ENCODE results near the gene LRRC10B.

Gene LRRC10B

DNA sequence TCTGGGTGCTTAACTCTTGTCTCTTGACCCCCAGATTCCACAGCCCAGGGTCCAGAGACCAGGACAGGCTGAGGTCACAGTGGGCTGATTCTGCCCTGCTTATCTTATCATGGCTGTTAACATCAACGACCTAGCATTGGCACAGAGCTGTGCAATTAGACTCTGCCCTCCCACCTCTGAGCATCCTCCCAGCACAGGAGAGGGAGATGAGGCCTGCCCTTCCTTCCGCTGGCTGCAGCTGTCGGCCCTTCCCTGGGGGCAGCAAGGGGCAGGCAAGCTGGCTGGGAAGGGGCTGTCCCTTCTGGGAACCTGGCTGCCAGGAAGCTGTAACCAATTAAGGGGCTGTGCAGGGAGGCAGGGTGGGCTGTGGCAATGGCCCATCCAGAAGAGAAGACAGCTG, 22.5 kb downstream of the LRRC10B start:
- H3K23ac ChIP-seq (ENCODE audit: low read length), result no peak overlapping the region
- H2BK5ac ChIP-seq (ENCODE audit: low read depth, low read length, poor library complexity), result no peak overlapping the region
- H3K9ac ChIP-seq (ENCODE audit: low read length), result no peak overlapping the region
- H3K27me3 ChIP-seq (ENCODE audit: insufficient read depth, low read length), result no peaks in the 10 kb centered on the region
- no peak overlapping the region for H3K18ac ChIP-seq (ENCODE audit: low read length)
- H2BK12ac ChIP-seq (ENCODE audit: low read length), result no peak overlapping the region
- H3K4ac ChIP-seq (ENCODE audit: low read depth, low read length), result no peak overlapping the region
- no peak overlapping the region for H3K4me2 ChIP-seq (ENCODE audit: low read length)
- no peak overlapping the region for H3K27ac ChIP-seq (ENCODE audit: low read depth, low read length)
- H4K91ac ChIP-seq (ENCODE audit: low read depth, low read length), result no peak overlapping the region
- no peak overlapping the region for H2BK120ac ChIP-seq (ENCODE audit: insufficient read depth, low read length, poor library complexity)
- H4K12ac ChIP-seq (ENCODE audit: low read depth, low read length), result no peak overlapping the region
- no peaks in the 10 kb centered on the region for H3K79me2 ChIP-seq (ENCODE audit: control insufficient read depth, insufficient read depth, low read length, poor library complexity)
- peaks cover 14 to 26% of the 10 kb centered on the region in 2 experiments for H3K4me1 ChIP-seq (ENCODE audit: control insufficient read depth in 1 of 2, insufficient read depth in 2 of 2, low read length in 2 of 2)
- peaks cover 7 to 13% of the 10 kb centered on the region in 2 experiments for H3K36me3 ChIP-seq (ENCODE audit: control insufficient read depth in 1 of 2, insufficient read depth in 2 of 2, low read length in 2 of 2)
- no peak overlapping the region for H3K4me3 ChIP-seq (ENCODE audit: low read depth, low read length)
- H4K8ac ChIP-seq (ENCODE audit: low read depth, low read length), result no peak overlapping the region
- no peak for DNase-seq
- no peaks in the 10 kb centered on the region for H3K79me1 ChIP-seq (ENCODE audit: low read length)
- H3K9me3 ChIP-seq (ENCODE audit: insufficient read depth, low read depth, low read length), result peaks cover 7% of the 10 kb centered on the region
- no peak overlapping the region for H2AFZ ChIP-seq (ENCODE audit: insufficient read depth, low read length, poor library complexity)
- H3K14ac ChIP-seq (ENCODE audit: low read length), result no peak overlapping the region
- no CpG with 5 or more reads among the region's 3 CpGs for WGBS (ENCODE audit: extremely low coverage, insufficient coverage, insufficient read length)
- no peak overlapping the region for H2AK5ac ChIP-seq (ENCODE audit: low read length)

DNA sequence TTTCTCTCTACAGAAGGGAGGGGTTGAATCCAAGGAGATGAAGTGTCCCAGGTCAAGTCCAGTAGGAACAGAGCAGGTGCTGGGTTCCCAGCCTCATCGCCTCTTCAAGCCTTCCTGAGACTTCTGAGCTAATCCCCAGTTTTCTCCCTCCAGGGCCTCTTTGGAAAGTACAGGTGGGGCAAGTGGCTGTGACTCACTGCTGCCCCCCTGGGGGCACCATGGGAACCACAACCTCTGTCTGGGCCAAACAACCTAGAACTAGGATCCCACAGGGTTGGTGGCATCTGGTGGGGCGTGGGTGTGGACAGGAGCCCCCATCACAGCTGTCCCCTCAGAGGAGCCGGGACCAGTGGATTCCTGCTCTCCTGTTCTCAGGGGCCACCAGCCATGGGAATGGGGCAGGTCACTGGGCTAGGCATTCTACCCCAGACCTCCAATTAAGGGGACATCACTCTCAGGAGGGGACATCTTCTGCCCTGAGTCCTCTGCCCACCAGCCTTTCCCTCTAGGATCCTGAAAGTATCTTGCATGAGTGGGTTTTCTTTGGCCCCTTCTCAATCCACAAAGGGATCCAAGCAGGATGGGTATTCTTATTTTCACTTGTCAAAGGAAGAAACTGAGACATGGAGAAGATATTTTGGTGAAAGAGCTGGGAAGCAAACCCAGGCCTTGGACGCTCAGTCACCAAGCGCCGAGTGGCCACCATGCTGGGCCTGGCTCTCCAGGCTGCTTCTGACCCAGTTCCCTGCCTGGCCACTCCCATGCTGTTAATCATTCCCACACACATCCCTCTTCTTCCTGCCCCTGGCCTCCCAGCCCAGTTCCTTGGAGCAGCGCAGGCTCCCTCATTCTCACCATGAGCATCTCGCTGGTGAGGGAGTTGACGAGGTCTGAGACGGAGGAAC, 23.8 kb downstream of the LRRC10B start:
- Histone ChIP-seq H3K4ac (ENCODE audit: low read depth, low read length) (no peak overlapping the region), H2BK12ac (ENCODE audit: low read length) (no peak overlapping the region), H3K79me2 (ENCODE audit: control insufficient read depth, insufficient read depth, low read length, poor library complexity) (no peaks in the 10 kb centered on the region), H4K8ac (ENCODE audit: low read depth, low read length) (no peak overlapping the region), H2AFZ (ENCODE audit: insufficient read depth, low read length, poor library complexity) (no peak overlapping the region), H2BK120ac (ENCODE audit: insufficient read depth, low read length, poor library complexity) (no peak overlapping the region), H3K27ac (ENCODE audit: low read depth, low read length) (no peak overlapping the region), H3K23ac (ENCODE audit: low read length) (no peak overlapping the region), H3K9me3 (ENCODE audit: insufficient read depth, low read depth, low read length) (peaks cover 7% of the 10 kb centered on the region), H3K18ac (ENCODE audit: low read length) (no peak overlapping the region), H3K9ac (ENCODE audit: low read length) (no peak overlapping the region), H4K91ac (ENCODE audit: low read depth, low read length) (no peak overlapping the region), H4K12ac (ENCODE audit: low read depth, low read length) (no peak overlapping the region), H2BK5ac (ENCODE audit: low read depth, low read length, poor library complexity) (no peak overlapping the region), H2AK5ac (ENCODE audit: low read length) (no peak overlapping the region), H3K79me1 (ENCODE audit: low read length) (peaks cover 2% of the 10 kb centered on the region), H3K4me3 (ENCODE audit: low read depth, low read length) (no peak overlapping the region), H3K36me3 (ENCODE audit: control insufficient read depth in 1 of 2, insufficient read depth in 2 of 2, low read length in 2 of 2) (peaks cover 5 to 12% of the 10 kb centered on the region in 2 experiments), H3K4me2 (ENCODE audit: low read length) (no peak overlapping the region), H3K27me3 (ENCODE audit: insufficient read depth, low read length) (no peaks in the 10 kb centered on the region), H3K14ac (ENCODE audit: low read length) (no peak overlapping the region), H3K4me1 (ENCODE audit: control insufficient read depth in 1 of 2, insufficient read depth in 2 of 2, low read length in 2 of 2) (peaks cover 18 to 28% of the 10 kb centered on the region in 2 experiments)
- no CpG with 5 or more reads among the region's 10 CpGs for WGBS (ENCODE audit: extremely low coverage, insufficient coverage, insufficient read length)
- peak; percentile 42 to 73 for DNase-seq

DNA sequence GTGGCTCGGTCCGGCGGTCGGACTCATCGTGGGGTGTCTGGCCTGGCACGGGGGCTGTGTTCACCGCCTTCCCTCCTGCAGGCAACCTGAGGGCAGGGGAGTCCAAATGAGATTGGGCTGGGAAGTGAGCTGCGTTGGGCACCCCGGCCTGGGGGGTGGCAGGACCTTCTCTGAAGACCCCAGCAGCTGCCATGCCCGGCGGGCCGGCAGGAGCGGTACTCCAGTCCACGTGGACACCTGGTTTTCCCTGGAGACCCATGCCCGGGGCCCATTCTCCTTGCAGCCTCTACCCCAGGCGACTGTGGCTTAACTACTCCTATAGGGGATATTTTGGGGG, 24.5 kb downstream of the LRRC10B start:
- no peak overlapping the region for H3K14ac ChIP-seq (ENCODE audit: low read length)
- no peak overlapping the region for H3K4me3 ChIP-seq (ENCODE audit: low read depth, low read length)
- peaks cover 4% of the 10 kb centered on the region for H3K79me1 ChIP-seq (ENCODE audit: low read length)
- no peak overlapping the region for H2AK5ac ChIP-seq (ENCODE audit: low read length)
- H3K79me2 ChIP-seq (ENCODE audit: control insufficient read depth, insufficient read depth, low read length, poor library complexity), result no peaks in the 10 kb centered on the region
- peaks cover 0 to 7% of the 10 kb centered on the region in 2 experiments for H3K36me3 ChIP-seq (ENCODE audit: control insufficient read depth in 1 of 2, insufficient read depth in 2 of 2, low read length in 2 of 2)
- WGBS (ENCODE audit: extremely low coverage, insufficient coverage, insufficient read length), result no CpG with 5 or more reads among the region's 16 CpGs
- H3K9ac ChIP-seq (ENCODE audit: low read length), result no peak overlapping the region
- no peaks in the 10 kb centered on the region for H3K27me3 ChIP-seq (ENCODE audit: insufficient read depth, low read length)
- H2BK120ac ChIP-seq (ENCODE audit: insufficient read depth, low read length, poor library complexity), result no peak overlapping the region
- no peak overlapping the region for H3K4me2 ChIP-seq (ENCODE audit: low read length)
- H4K91ac ChIP-seq (ENCODE audit: low read depth, low read length), result no peak overlapping the region
- no peak overlapping the region for H3K23ac ChIP-seq (ENCODE audit: low read length)
- no peak overlapping the region for H3K18ac ChIP-seq (ENCODE audit: low read length)
- no peak overlapping the region for H2BK12ac ChIP-seq (ENCODE audit: low read length)
- no peak overlapping the region for H2BK5ac ChIP-seq (ENCODE audit: low read depth, low read length, poor library complexity)
- no peak for DNase-seq
- H4K8ac ChIP-seq (ENCODE audit: low read depth, low read length), result no peak overlapping the region
- H3K27ac ChIP-seq (ENCODE audit: low read depth, low read length), result no peak overlapping the region
- no peak overlapping the region for H4K12ac ChIP-seq (ENCODE audit: low read depth, low read length)
- no peak overlapping the region for H3K4ac ChIP-seq (ENCODE audit: low read depth, low read length)
- peaks cover 7% of the 10 kb centered on the region for H3K9me3 ChIP-seq (ENCODE audit: insufficient read depth, low read depth, low read length)
- H3K4me1 ChIP-seq (ENCODE audit: control insufficient read depth in 1 of 2, insufficient read depth in 2 of 2, low read length in 2 of 2), result peaks cover 25 to 31% of the 10 kb centered on the region in 2 experiments
- no peak overlapping the region for H2AFZ ChIP-seq (ENCODE audit: insufficient read depth, low read length, poor library complexity)

DNA sequence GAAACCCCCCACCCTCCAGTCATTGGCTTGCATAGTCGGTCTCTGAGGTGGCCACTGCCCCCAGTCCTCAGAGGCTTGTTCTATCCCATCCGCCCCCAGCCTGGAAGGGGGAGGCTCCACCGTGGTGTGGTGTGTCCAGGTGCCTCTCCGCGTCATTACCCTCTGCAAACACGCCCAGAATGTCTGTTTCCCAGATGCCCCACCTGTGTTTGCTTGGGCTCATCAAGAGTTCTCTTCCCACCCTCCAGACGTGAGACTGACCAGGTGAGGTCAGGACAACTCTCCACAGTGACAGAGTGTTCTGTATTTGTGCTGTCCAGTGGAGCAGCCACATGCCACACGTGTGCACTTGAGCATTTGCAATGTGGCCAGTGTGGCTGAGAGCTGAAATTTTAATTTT, 24.9 kb downstream of the LRRC10B start:
- Histone ChIP-seq H2AK5ac (ENCODE audit: low read length) (no peak overlapping the region), H2BK12ac (ENCODE audit: low read length) (no peak overlapping the region), H4K91ac (ENCODE audit: low read depth, low read length) (no peak overlapping the region), H2AFZ (ENCODE audit: insufficient read depth, low read length, poor library complexity) (no peak overlapping the region), H3K23ac (ENCODE audit: low read length) (no peak overlapping the region), H4K8ac (ENCODE audit: low read depth, low read length) (no peak overlapping the region), H3K79me2 (ENCODE audit: control insufficient read depth, insufficient read depth, low read length, poor library complexity) (no peaks in the 10 kb centered on the region), H3K14ac (ENCODE audit: low read length) (no peak overlapping the region), H2BK120ac (ENCODE audit: insufficient read depth, low read length, poor library complexity) (no peak overlapping the region), H3K4me1 (ENCODE audit: control insufficient read depth in 1 of 2, insufficient read depth in 2 of 2, low read length in 2 of 2) (peaks cover 26 to 33% of the 10 kb centered on the region in 2 experiments), H3K18ac (ENCODE audit: low read length) (no peak overlapping the region), H3K9ac (ENCODE audit: low read length) (no peak overlapping the region), H3K9me3 (ENCODE audit: insufficient read depth, low read depth, low read length) (peaks cover 7% of the 10 kb centered on the region), H4K12ac (ENCODE audit: low read depth, low read length) (no peak overlapping the region), H3K79me1 (ENCODE audit: low read length) (peaks cover 4% of the 10 kb centered on the region), H2BK5ac (ENCODE audit: low read depth, low read length, poor library complexity) (no peak overlapping the region), H3K27ac (ENCODE audit: low read depth, low read length) (no peak overlapping the region), H3K27me3 (ENCODE audit: insufficient read depth, low read length) (no peaks in the 10 kb centered on the region), H3K4ac (ENCODE audit: low read depth, low read length) (no peak overlapping the region), H3K4me3 (ENCODE audit: low read depth, low read length) (no peak overlapping the region), H3K36me3 (ENCODE audit: control insufficient read depth in 1 of 2, insufficient read depth in 2 of 2, low read length in 2 of 2) (peaks cover 0 to 7% of the 10 kb centered on the region in 2 experiments), H3K4me2 (ENCODE audit: low read length) (no peak overlapping the region)
- no peak for DNase-seq
- WGBS (ENCODE audit: extremely low coverage, insufficient coverage, insufficient read length), result no CpG with 5 or more reads among the region's 8 CpGs

All from trophoblast cell (in vitro differentiated cells and primary cell).